Gastrocnemius medialis (tissue), 4 donors: ENCODE data around the gene MAP3K19. TPM values are rescaled to one million over a fixed set of nuclear protein-coding genes. Genes with fewer than 3 reads are reported as not detected.

Experiments used
- ATAC-seq, 2 donors: fragments of 150-250 bp; one replicate each; pipeline ENCODE4 v1.9.1; 2016
- DNase-seq, 2 donors: peaks; one replicate each; pipeline ENCODE4 v3.0.0-alpha.2; 2019
- H3K27ac ChIP-seq, 4 donors: fragments of 200-600 bp; sonication (generic); 1 replicate in 1 of 4; 2 replicates in 3 of 4; pipeline ENCODE4 v1.5.1; 2016 to 2018; ENCODE audit warnings: mild to moderate bottlenecking in 2 of 4, moderate library complexity in 1 of 4
- H3K27me3 ChIP-seq, 3 donors: fragments of 200-600 bp; sonication (generic) in 2 of 3; 1 replicate in 1 of 3; 2 replicates in 2 of 3; pipeline versions ENCODE4 v1.5.1 to v1.6.0; 2016 to 2019; ENCODE audit warnings: mild to moderate bottlenecking in 1 of 3, moderate library complexity in 1 of 3
- H3K36me3 ChIP-seq, 2 donors: fragments of 200-600 bp; sonication (generic) in 1 of 2; one replicate each; pipeline ENCODE4 v1.5.1; 2017 to 2018
- H3K4me1 ChIP-seq, 2 donors: fragments of 200-600 bp; sonication (generic) in 1 of 2; one replicate each; pipeline ENCODE4 v1.5.1; 2016 to 2017; ENCODE audit warnings: mild to moderate bottlenecking in 2 of 2
- H3K4me3 ChIP-seq, 4 donors: fragments of 200-600 bp; sonication (generic) in 3 of 4; 1 replicate in 1 of 4; 2 replicates in 3 of 4; pipeline ENCODE4 v1.5.1; 2016 to 2019; ENCODE audit warnings: mild to moderate bottlenecking in 2 of 4
- H3K9me3 ChIP-seq, 3 donors: fragments of 200-600 bp; sonication (generic) in 2 of 3; 1 replicate in 1 of 3; 2 replicates in 2 of 3; pipeline ENCODE4 v1.5.1; 2016 to 2019
- POLR2A ChIP-seq, 2 donors: fragments of 450-650 bp; IDR thresholded peaks; one replicate each; pipeline ENCODE4 v1.6.1; 2017; ENCODE audit warnings: antibody characterized with exemption in 2 of 2, mild to moderate bottlenecking in 2 of 2, moderate library complexity in 2 of 2
- in situ Hi-C, 4 donors: fragments of 200-750 bp; cut with MboI; loops; one replicate each; pipeline versions ENCODE4 v1.15.0 to v1.8.0; 2017; ENCODE audit warnings: low sequenced_read_pairs in 4 of 4
- intact Hi-C: fragments of 100-400 bp; cut with DNase I; formaldehyde crosslinking; loops from one replicate; pipeline ENCODE4 v1.15.1; 2023; ENCODE audit warnings: low total_unique reads
- total RNA-seq, 4 donors: library from RNA; depleted of rRNA; stranded (reverse); fragments of >200 nt; gene quantifications; one replicate each; pipeline versions ENCODE4 v1.1.0 to v1.2.3, GENCODE V29; 2016
- TF ChIP-seq, protein P1 (sequence below), 5 experiments: fragments of 450-650 bp in 3 of 5; fragments of 200-600 bp in 2 of 5; sonication (generic) in 2 of 5; IDR thresholded peaks in 4 of 5; conservative IDR thresholded peaks in 1 of 5; 1 replicate in 4 of 5; 2 replicates in 1 of 5; pipeline ENCODE4 v1.5.1; 2016 to 2019; ENCODE audit warnings: antibody characterized with exemption in 5 of 5, mild to moderate bottlenecking in 3 of 5, moderate library complexity in 3 of 5

The MAP3K19 gene, protein sequence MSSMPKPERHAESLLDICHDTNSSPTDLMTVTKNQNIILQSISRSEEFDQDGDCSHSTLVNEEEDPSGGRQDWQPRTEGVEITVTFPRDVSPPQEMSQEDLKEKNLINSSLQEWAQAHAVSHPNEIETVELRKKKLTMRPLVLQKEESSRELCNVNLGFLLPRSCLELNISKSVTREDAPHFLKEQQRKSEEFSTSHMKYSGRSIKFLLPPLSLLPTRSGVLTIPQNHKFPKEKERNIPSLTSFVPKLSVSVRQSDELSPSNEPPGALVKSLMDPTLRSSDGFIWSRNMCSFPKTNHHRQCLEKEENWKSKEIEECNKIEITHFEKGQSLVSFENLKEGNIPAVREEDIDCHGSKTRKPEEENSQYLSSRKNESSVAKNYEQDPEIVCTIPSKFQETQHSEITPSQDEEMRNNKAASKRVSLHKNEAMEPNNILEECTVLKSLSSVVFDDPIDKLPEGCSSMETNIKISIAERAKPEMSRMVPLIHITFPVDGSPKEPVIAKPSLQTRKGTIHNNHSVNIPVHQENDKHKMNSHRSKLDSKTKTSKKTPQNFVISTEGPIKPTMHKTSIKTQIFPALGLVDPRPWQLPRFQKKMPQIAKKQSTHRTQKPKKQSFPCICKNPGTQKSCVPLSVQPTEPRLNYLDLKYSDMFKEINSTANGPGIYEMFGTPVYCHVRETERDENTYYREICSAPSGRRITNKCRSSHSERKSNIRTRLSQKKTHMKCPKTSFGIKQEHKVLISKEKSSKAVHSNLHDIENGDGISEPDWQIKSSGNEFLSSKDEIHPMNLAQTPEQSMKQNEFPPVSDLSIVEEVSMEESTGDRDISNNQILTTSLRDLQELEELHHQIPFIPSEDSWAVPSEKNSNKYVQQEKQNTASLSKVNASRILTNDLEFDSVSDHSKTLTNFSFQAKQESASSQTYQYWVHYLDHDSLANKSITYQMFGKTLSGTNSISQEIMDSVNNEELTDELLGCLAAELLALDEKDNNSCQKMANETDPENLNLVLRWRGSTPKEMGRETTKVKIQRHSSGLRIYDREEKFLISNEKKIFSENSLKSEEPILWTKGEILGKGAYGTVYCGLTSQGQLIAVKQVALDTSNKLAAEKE (N-terminal part only)
- total RNA-seq, result not detected

DNA sequence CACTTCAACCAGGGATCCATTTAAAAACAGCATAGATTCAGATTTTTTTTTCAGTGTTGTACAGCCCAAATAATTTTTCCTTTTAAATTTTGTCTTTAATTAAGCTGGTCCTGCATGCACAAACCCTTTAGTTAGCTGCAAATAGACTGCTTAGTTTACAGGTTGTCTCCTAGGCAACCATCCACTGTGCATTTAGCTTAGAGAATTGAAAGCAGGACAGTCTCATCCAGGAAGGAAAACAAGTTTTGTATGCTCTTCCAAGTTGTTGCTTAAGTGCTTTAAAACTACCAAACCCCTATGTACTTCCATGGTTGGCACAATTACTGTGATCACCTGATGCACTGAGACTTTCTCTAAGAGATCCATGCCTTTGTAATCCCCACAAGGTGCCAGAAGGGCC lies at the start of gene MAP3K19:
TSS of gene MAP3K19 (minus strand) at position 148 of the 400 bp plus-strand sequence. CDS start 22,800 bp downstream, outside the sequence.
- H3K4me1 ChIP-seq, result no peaks in the 10 kb centered on the region
- intact Hi-C loops, result no loop called here
- no peaks in the 10 kb centered on the region for H3K36me3 ChIP-seq
- in situ Hi-C loops, result no loop called here
- DNase-seq (no peak), ATAC-seq (no peak)
- H3K9me3 ChIP-seq, result no peaks in the 10 kb centered on the region
- no peaks in the 10 kb centered on the region for H3K27me3 ChIP-seq
- no peak for TF ChIP-seq POLR2A (IDR thresholded peaks at IDR 0.05)
- TF ChIP-seq, protein P1, sequence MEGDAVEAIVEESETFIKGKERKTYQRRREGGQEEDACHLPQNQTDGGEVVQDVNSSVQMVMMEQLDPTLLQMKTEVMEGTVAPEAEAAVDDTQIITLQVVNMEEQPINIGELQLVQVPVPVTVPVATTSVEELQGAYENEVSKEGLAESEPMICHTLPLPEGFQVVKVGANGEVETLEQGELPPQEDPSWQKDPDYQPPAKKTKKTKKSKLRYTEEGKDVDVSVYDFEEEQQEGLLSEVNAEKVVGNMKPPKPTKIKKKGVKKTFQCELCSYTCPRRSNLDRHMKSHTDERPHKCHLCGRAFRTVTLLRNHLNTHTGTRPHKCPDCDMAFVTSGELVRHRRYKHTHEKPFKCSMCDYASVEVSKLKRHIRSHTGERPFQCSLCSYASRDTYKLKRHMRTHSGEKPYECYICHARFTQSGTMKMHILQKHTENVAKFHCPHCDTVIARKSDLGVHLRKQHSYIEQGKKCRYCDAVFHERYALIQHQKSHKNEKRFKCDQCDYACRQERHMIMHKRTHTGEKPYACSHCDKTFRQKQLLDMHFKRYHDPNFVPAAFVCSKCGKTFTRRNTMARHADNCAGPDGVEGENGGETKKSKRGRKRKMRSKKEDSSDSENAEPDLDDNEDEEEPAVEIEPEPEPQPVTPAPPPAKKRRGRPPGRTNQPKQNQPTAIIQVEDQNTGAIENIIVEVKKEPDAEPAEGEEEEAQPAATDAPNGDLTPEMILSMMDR (IDR thresholded peaks at IDR 0.05 in 4 of 5, conservative IDR thresholded peaks at IDR 0.05 in 1 of 5), result no peak
- H3K4me3 ChIP-seq, result no peak within 1 kb of the TSS
- H3K27ac ChIP-seq, result no peak within 1 kb of the TSS

DNA sequence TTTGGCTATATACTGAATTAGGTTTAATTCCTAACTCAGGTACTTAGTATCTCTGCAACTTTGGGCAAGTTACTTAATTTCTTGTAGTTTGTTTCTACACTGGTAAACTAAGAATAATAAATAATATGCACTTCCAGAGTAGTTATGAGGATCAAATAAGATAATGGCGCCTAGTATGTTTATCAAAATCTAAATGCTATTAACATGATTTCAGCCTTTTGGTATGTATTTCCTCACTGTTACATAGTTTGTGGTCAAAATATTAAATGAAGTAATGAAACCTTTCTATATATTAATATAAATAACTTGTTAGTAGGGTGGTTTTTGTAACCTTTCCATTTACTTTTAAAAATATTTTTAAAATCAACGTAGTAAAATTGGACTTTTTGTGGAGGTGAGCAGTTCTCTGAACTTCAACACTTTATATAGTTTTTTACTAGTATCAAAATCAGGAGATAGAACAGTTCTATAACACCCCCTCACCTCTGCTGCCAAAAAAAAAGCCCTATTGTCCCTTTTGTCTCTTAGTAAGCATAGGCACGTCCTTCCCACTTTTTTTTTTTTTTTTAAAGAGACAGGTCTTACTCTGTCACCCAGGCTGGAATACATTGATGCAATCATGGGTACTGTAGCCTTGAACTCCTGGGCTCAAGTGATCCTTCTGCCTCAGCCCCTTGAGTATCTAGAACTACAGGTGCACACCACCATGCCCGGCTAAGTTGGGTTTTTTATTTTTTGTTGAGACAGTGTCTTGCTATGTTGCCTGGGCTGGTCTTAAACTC lies 49.6 kb upstream of the MAP3K19 start:
- intact Hi-C loops, result no loop called here
- DNase-seq, result no peak
- no peak overlapping the region for H3K27ac ChIP-seq
- no peak overlapping the region for H3K4me3 ChIP-seq
- TF ChIP-seq POLR2A (IDR thresholded peaks at IDR 0.05), result no peak
- TF ChIP-seq, protein P1 (IDR thresholded peaks at IDR 0.05 in 4 of 5, conservative IDR thresholded peaks at IDR 0.05 in 1 of 5), result no peak
- no peaks in the 10 kb centered on the region for H3K9me3 ChIP-seq
- ATAC-seq, result no peak
- H3K36me3 ChIP-seq, result peaks cover 0 to 27% of the 10 kb centered on the region in 2 donors
- H3K27me3 ChIP-seq, result no peaks in the 10 kb centered on the region
- in situ Hi-C loops, result no loop called here
- H3K4me1 ChIP-seq, result peaks cover 0 to 9% of the 10 kb centered on the region in 2 donors

DNA sequence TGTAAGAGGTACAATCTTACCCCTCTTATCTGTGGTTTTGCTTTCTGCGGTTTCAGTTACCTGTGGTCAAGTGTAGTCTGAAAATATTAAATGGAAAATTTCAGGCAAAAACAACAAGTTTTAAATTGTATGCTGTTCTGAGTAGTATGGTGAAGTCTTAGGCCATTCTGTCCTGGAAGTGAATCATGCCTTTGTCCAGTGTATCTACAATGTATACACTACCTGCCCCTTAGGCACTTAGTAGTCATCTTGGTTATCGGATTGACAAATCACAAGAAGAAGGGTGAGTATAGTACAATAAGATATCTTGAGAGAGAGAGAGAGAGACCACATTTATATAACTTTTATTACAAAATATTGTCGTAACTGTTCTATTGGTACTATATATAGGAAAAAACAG lies 48.3 kb upstream of the MAP3K19 start:
- H3K27ac ChIP-seq, result no peak overlapping the region
- intact Hi-C loops, result no loop called here
- no peak for TF ChIP-seq POLR2A (IDR thresholded peaks at IDR 0.05)
- TF ChIP-seq, protein P1 (IDR thresholded peaks at IDR 0.05 in 4 of 5, conservative IDR thresholded peaks at IDR 0.05 in 1 of 5), result no peak
- no peak overlapping the region for H3K4me3 ChIP-seq
- peaks cover 0 to 7% of the 10 kb centered on the region in 2 donors for H3K4me1 ChIP-seq
- ATAC-seq (no peak), DNase-seq (no peak)
- H3K27me3 ChIP-seq, result no peaks in the 10 kb centered on the region
- H3K9me3 ChIP-seq, result no peaks in the 10 kb centered on the region
- in situ Hi-C loops, result no loop called here
- H3K36me3 ChIP-seq, result peaks cover 0 to 27% of the 10 kb centered on the region in 2 donors

DNA sequence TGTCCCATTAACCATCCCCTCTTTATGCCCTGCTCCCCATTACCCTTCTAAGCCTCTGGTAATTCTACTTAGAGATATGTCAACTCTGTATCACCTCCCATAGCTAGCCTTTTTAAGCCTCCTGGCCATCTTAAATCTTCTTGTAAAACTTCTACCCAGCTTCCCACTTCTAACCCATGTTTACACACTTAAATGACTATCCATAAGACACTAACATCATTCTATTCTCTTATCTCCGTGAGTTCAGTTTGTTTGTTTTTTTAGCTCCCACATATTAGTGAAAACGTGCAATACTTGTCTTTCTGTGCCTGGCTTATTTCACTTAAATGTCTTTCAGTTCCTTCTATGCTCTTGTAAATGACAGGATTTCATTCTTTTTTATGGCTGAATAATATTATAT lies 47.3 kb upstream of the MAP3K19 start:
- Histone ChIP-seq H3K4me1 (no peaks in the 10 kb centered on the region), H3K9me3 (no peaks in the 10 kb centered on the region), H3K4me3 (no peak overlapping the region), H3K36me3 (peaks cover 0 to 27% of the 10 kb centered on the region in 2 donors), H3K27ac (no peak overlapping the region), H3K27me3 (no peaks in the 10 kb centered on the region)
- no peak for TF ChIP-seq POLR2A (IDR thresholded peaks at IDR 0.05)
- TF ChIP-seq, protein P1 (IDR thresholded peaks at IDR 0.05 in 4 of 5, conservative IDR thresholded peaks at IDR 0.05 in 1 of 5), result no peak
- DNase-seq, result no peak
- in situ Hi-C loops, result no loop called here
- intact Hi-C loops, result no loop called here
- ATAC-seq, result no peak
